Uterus (tissue), 2 donors: ENCODE measurements around the gene FGA.

Experiments
- CTCF ChIP-seq, 4 experiments: fragments of 200-600 bp in 2 of 4; fragments of 450-650 bp in 2 of 4; sonication (generic) in 2 of 4; IDR thresholded peaks; one replicate each; pipeline ENCODE4 v1.5.1; 2016 to 2019; ENCODE audit warnings: antibody characterized with exemption in 4 of 4, mild to moderate bottlenecking in 2 of 4, moderate library complexity in 1 of 4
- POLR2A ChIP-seq, 2 donors: fragments of 450-650 bp; IDR thresholded peaks; one replicate each; pipeline ENCODE4 v1.6.1; 2016; ENCODE audit warnings: antibody characterized with exemption in 2 of 2, mild to moderate bottlenecking in 1 of 2, moderate library complexity in 1 of 2

DNA sequence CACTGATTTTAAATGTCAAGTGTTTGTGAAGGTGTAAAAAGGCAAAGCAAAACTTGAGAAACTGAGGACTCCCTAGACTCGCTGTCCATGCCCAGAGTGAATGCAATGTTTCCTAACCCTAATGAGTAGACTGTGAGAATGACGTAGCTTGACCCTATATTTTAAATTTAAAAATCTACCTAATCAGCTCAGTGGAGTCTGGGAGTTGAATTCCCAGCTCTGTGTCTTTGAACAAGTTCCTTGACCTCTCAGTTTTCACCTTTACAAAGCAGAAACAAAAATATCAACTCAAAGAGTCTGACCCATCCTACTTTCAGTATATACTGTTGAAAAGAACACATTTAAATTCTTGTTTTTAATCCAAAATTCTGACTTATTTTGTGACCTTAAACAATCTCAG is 2.3 kb downstream of the FGA start:
- no peak for TF ChIP-seq POLR2A (IDR thresholded peaks at IDR 0.05)
- no peak for TF ChIP-seq CTCF (IDR thresholded peaks at IDR 0.05)
